Colon (tissue), 2 donors: ENCODE measurements around the gene TRAF1.

ENCODE experiments used
- FAIRE-seq: peaks from 2 replicates; lab custom pipeline; 2012; peaks lifted over from hg19 to GRCh38; lab: Jason Lieb, UNC
- donor health status: control.
- donor health status: control.

The TRAF1 gene

GRCh38 chr9:120905315-120906164 is 21.1 kb downstream of the TRAF1 start:
- FAIRE-seq: no peak

DNA sequence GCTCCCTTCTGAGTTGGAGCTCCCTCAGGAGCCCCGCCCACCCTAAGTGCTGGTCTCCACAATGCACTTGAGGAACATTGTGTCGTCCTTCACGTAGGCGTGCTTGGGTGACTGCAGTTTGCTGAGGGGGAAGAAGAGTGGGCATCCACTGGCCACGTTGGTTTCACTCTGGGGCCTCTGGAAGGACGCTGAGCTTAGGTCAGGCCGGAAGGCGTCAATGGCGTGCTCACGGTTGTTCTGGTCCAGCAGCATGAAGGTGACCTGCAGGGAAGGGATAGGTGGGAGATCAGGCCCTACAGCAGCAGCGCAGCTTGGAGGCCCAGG is 21.7 kb downstream of the TRAF1 start:
- no peak for FAIRE-seq

DNA sequence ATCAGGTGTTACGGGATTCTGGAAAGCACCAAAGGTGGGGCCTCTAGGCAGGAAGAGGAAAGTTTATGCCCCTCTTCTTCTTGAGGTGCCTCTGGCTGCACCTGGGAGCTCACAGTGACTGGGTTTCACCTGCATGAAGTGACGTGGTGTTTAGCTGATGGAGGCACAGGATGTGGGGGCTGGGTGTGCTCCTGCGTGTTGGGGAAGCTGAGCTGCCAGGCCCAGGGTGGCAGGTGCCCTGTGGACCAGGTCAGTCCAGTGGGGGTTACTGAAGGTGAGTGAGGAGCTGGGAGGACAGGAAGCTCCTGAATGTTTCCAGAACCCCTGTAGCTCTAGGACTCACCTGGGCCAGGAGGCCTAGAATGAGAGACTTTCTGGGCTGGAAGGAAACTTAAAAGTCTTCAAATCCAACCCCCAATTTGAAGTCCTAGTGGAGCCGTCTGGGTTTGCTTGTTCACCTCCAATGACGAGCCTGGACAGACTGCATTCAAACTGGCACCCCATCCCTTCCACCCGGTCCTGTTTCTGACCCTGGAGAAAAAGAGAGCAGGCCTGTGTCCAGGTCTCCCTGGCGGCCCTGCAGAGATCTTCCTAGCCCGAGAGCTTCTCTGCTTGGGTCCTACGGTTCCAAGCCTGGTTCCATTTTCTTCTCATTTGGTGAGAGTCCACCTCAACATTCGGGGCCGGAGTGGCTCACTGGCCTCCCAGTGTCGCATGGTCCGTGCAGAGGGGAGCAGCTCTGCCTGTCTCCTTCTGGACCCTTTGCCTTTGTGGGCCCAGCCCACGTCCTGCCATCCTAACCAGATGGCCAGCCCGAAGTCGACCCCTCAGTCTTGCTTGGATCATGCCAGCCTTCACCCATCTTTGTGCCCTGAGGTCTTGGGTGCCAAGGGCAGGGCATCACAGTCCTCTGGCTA is 22.3 kb downstream of the TRAF1 start:
- no peak for FAIRE-seq

DNA sequence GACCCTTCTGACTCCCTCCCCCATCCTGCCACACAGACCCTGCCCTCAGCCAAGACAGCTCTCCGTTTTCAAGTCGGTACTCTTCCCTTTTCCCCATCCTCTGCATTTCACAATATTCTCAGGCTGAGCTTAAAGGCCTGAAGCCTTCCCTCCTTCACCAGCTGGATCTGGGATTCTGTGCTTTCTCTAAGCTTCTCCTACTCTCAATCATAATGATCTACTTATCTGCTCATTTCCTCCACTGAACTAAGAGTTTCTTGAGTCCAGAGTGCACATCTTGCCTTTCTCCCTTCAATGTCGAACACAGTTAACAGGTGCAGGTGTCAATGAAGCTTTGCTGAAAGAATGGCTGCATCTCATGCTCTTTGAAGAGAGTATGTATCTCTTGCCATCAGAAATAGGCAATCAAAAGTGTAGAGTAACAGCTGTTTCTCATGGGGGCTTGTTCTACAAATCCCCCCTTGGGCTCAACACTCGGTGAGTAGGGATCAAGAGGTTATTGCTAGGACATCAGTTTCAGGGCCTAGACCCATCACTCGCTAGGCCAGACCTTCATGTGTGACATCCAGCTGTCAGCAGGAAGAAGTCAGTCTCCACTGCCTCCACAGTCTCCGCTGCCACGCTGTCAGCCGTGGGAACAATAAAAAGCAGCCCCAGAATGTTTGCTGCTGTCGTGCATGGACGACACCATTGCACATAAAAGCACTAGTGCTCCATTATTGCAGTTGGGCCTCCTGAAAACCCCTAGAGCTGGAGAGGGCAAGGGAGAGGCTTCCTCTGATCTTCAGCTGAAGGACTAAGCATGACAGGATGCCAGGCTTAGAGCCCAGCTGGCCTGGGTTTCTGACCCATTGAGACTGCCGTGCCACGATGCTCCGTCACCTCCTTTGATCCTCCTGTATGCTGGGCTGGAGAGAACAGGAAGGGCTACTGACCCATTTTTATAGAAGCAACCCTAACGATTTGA is 23.7 kb downstream of the TRAF1 start:
- FAIRE-seq: no peak

GRCh38 chr9:120901755-120902568 is 24.6 kb downstream of the TRAF1 start:
- no peak for FAIRE-seq

GRCh38 chr9:120900824-120901223 is 25.8 kb downstream of the TRAF1 start:
- FAIRE-seq: no peak

DNA sequence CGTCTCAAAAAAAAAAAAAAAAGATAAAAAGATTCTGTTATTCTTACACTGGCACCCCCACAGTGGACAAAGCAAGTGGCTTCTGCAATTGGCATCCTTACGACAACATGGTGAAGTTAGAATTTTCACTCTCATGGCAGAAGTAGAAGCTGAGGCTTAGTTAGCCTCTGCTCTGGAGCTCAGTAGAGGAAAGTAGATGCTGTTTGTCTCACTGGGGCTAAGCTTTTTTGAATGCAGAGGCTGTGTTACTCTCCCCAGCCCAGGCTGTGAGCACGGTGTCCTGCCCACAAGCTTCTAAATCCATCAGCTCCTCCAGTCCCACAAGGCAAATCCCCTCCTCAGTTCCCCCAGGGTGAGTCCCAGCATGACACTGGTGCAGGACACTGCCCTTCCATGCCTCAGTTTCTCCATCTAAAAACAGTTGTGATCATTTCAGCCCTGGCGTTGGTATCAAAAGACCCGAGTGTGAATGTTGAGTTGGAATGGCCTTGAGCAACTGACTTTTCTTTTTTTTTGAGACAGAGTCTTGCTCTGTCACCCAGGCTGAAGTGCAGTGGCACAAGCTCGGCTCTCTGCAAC is 27.0 kb downstream of the TRAF1 start:
- FAIRE-seq: no peak

DNA sequence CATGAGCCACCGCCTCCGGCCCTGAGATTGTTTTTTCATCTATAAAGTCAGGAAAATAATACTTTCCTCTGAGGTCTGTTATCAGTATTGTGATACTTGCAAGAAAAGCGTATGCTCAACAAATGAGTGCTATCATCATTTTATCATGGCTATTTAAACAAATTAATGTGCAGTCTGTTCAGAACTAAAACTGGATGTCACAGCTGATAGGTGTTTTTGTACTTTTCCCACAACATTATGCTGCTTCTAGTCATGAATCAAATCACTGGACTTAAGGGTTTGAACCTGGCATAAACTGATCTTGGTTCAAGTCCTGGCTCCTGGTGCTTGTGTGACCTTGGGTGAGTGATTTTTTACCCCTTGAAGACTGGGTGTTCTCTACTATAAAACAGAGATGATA is 28.2 kb downstream of the TRAF1 start:
- FAIRE-seq: no peak

- no peak for FAIRE-seq
These were observed 30.6 kb downstream of the TRAF1 start for GRCh38 chr9:120895951-120896350.

DNA sequence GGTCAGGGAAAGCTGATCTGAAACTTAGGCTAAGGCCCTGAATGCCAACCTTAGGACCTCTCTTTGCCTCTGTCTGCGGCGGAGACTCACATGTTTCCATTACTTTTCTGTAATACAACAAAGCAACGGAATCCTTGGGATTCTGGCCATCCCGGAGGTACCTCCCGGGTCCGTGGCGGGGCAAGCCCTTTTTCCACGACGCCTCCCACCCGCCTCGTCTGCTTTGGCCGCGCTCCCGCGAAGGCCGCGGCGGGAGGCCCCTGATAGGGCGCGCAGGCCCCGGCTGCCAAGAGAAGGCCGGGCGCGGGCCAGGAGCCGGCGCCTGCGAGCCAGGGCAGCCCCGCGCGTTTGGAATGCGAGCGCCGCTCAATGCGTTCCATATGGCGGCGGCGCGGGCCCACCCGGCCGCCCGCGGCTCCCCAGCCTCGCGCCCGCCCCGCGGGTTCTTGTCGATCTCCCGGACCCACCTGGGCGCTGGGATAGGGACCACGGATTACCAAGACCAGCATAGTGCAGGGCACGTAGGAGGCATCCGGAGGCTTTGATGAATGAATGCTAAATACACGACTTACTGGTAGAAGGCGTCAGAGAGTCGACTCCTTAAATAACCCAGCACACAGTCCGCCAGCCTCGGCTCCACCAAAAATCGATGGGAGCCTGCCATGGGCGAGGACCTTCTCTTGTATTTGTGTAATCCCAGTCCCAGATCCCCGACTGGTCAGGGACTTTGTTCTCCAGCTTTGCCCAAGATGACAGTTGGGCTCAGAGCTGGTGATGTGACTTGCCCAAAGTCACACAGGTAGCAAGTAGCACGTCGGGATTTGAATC is 32.1 kb downstream of the TRAF1 start:
- FAIRE-seq: no peak

DNA sequence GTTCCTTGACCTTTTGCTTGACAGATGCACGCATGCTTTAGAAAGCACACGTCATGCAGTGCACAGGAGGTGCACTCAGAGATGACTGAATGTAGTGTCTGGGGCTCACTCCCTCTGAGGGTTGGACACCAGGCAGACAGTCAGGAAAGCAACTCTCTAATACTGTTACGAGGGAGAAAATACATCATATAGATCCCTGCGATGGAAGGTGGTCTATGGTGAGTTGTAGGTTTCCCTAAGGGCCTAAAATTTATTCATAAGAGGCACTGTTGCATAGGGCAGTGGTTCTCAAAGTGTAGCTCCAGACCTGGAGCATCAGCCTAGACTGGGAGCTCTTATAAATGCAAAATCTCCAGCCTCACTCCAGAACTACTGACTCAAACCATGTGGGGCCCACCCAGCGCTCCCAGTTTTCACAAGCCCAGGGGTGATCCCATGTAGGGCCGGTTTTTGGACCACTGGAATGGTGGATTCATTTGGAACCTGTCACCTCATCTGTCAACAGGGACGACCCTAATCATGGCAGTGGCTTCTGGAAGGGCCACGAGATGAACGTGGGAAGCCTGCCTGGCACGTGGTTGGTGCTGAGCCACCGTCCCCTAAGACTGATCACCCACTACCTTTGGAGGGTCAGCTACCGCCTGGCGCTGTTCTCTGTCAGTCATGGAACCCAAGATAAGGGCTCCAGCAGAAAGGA is 32.8 kb downstream of the TRAF1 start:
- no peak for FAIRE-seq

- no peak for FAIRE-seq
These were observed 33.6 kb downstream of the TRAF1 start for GRCh38 chr9:120892748-120893610.

- no peak for FAIRE-seq
These were observed 34.5 kb downstream of the TRAF1 start for GRCh38 chr9:120891884-120892747.

DNA sequence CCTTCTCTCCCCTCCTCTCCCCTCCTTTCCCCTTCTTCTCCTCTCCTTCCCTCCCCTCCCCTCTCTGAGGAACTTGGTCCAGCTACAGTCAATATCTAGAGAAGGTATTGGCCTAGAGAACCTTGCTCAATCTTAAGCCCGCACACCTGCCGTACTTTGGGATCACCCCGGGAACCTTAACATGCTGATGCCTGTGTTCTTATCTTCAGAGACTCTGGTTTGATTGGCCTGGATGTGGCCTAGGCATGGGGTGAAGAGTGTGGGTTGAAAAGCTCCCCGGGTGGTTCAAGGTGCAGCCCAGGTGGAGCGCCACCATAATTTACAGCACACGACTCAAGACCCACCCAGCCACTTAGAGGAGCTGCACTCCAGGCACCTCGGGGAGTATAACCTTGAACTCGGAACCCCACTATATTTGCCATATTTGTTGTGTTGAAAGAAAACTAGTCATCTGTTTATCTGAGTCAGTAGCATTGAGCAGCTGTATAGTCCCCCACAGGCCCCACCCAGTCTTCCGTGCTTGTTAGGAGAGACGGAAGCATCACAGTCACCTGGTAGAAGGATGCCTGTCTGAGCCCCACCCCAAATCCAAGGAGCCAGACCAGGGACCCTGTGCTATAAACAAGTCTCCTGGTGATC is 35.2 kb downstream of the TRAF1 start:
- no peak for FAIRE-seq

DNA sequence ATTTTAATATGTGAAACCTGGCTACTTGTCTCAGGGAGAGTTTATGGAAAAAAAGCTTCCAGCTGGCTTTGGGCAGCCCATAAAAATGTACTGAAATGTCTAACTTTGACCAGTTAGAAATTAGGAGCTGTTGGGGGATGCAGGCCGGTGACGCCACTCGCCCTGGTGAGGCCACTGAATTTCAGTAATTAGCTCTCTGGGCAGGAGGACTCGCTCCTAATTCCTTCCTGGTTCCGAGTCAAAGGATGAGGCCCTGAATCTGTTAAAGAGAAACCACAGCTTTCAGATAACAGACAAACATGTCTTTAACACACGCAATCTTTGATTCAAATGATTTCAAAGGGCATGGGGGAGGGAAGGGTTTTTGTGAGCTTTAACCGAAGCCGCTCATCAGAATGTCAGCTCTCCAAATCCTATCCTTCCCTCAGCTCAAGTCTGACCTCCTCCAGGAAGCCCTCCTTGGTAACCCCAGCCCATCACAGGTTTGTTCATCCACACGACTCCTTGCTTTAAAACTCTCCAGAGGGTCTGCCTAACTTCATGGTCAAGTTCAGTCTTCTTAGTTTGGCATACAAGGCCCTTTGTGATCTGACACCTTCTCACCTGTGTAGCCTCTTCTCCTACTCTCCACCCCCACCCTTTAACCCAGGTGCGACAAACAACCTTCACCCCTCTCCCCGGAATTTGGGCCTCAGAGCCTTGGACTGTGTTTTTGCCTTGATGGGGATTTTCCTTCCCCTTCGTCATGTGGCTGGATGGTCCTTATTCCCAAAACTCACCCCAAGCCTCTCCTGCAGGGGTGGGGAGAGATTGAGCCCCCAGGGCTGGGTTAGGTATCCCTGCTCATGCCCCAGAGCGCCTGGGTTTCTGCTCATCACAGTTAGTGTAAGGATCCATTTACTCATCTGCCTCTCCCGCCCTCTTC is 36.0 kb downstream of the TRAF1 start:
- FAIRE-seq: no peak
